Renal cortex interstitium (tissue), 11 donors: ENCODE data around the gene WFDC8. TPM values are rescaled to one million over a fixed set of nuclear protein-coding genes. Genes with fewer than 3 reads are reported as not detected.

ENCODE experiments used
- DNase-seq, 11 donors: peaks; one replicate each; pipeline ENCODE4 v3.0.0-alpha.2; 2013; ENCODE audit warnings: low read depth in 9 of 11, low spot score in 4 of 11; ENCODE audit errors: extremely low read depth in 1 of 11
- polyA plus RNA-seq, 3 donors: library from polyadenylated mRNA; unstranded; fragments of 120-200 nt; gene quantifications; one replicate each; pipeline ENCODE4 v1.2.1, GENCODE V29; 2013; ENCODE audit not compliant: insufficient read length in 3 of 3

The WFDC8 gene
- polyA plus RNA-seq, 3 donors = 0.36 TPM; not detected in 2

DNA sequence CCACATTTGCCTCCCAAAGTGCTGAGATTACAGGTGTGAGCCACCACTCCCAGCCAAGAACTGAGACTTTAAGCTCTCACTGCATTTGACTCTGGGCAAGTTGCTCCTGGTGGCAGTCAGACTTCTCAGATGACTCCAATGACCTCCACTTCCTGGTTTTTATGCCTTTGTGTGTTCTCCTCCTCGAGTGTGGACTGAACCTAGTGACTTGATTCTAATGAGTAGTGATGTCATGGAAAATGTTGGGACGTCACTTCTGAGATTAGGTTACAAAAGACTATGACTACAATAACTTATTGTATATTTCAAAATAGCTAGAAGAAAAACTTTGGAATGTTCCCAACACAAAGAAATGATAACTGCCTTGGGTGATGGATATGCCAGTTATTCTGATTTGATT, 75.7 kb downstream of the WFDC8 start:
- DNase-seq = no peak

DNA sequence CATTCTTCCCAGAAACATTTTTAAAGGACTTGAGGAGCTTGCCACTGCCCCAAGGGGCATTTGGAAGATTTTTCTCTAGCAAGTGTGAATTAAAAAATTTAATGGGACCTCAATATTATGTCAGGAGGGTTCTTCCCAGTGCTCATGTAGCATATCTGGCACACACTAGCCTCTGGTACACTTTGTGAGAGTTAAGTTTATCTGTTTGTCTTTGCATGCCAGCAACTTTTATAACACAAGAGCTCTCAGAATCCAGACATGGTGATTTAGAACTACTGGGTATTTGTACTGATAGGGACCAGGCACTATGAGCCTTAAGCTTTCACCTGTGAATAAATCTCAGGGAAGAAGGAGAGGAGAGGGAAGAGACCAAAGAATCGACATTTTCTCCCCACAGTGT, 76.5 kb downstream of the WFDC8 start:
- DNase-seq = no peak

Other genes with a start within 250 kb of the WFDC8 start
- 100 to 1,000 TPM; 130 to 177 (median 159) TPM for gene SDC4, start 230.9 kb downstream of the WFDC8 start, polyA plus RNA-seq
- 10 to 100 TPM; 32.5 to 34.1 (median 33.7) TPM for gene SYS1, start 216.1 kb downstream of the WFDC8 start, polyA plus RNA-seq
- 1 to 10 TPM; 1.0 to 1.6 (median 1.2) TPM for gene TP53TG5, start 201.0 kb downstream of the WFDC8 start, polyA plus RNA-seq
- gene DBNDD2, start 171.0 kb downstream of the WFDC8 start, polyA plus RNA-seq = 10 to 100 TPM; 22.2 to 24.7 (median 24.3) TPM
- gene PIGT, start 163.1 kb downstream of the WFDC8 start, polyA plus RNA-seq = 10 to 100 TPM; 74.4 to 98.7 (median 91.9) TPM
- gene WFDC2, start 109.5 kb downstream of the WFDC8 start, polyA plus RNA-seq = 100 to 1,000 TPM; 123 to 249 (median 182) TPM
- not detected for gene SPINT3, start 63.7 kb downstream of the WFDC8 start, polyA plus RNA-seq
- gene WFDC6, start 39.8 kb downstream of the WFDC8 start, polyA plus RNA-seq = under 1 TPM in 1 of 3 donors, not detected in 2; 0.30 TPM
- under 1 TPM; 0.16 to 0.39 (median 0.20) TPM for gene EPPIN, start 31.9 kb downstream of the WFDC8 start, polyA plus RNA-seq
- gene WFDC10A, start 50.5 kb upstream of the WFDC8 start, polyA plus RNA-seq = not detected
- not detected for gene WFDC9, start 52.0 kb upstream of the WFDC8 start, polyA plus RNA-seq
- gene WFDC11, start 91.0 kb upstream of the WFDC8 start, polyA plus RNA-seq = not detected
- under 1 TPM in 1 of 3 donors, not detected in 2; 0.07 TPM for gene WFDC13, start 122.8 kb upstream of the WFDC8 start, polyA plus RNA-seq
- gene WFDC10B, start 125.7 kb upstream of the WFDC8 start, polyA plus RNA-seq = not detected
- gene SPINT4, start 143.1 kb upstream of the WFDC8 start, polyA plus RNA-seq = not detected
- gene WFDC3, start 212.6 kb upstream of the WFDC8 start, polyA plus RNA-seq = 1 to 10 TPM in 2 of 3 donors, under 1 TPM in 1; 0.44 to 2.2 (median 1.3) TPM
- 10 to 100 TPM; 34.5 to 40.9 (median 35.8) TPM for gene DNTTIP1, start 212.7 kb upstream of the WFDC8 start, polyA plus RNA-seq
- gene UBE2C, start 233.4 kb upstream of the WFDC8 start, polyA plus RNA-seq = 10 to 100 TPM; 49.3 to 84.3 (median 74.4) TPM
- gene TNNC2, start 248.0 kb upstream of the WFDC8 start, polyA plus RNA-seq = 1 to 10 TPM in 1 of 3 donors, under 1 TPM in 2; 0.50 to 2.5 (median 0.50) TPM